Stimulated activated CD8-positive, alpha-beta memory T cell treated with anti-CD3 and anti-CD28 coated beads, Interleukin-4, amount 100 ng/mL, for 24 hours (primary cell): ENCODE measurements around the gene ZBTB18.

Experiments used
- DNase-seq: peaks from one replicate; pipeline ENCODE4 v3.0.0-alpha.2; 2020; ENCODE audit warnings: low read depth

Gene ZBTB18

GRCh38 chr1:244090645-244091044, 39.6 kb downstream of the ZBTB18 start:
- DNase-seq = no peak

- DNase-seq = no peak
These were observed 41.3 kb downstream of the ZBTB18 start for GRCh38 chr1:244092293-244092963.

GRCh38 chr1:244092964-244093638, 42.0 kb downstream of the ZBTB18 start:
- DNase-seq = no peak

GRCh38 chr1:244094880-244095528, 43.9 kb downstream of the ZBTB18 start:
- DNase-seq = no peak

GRCh38 chr1:244095529-244095911, 44.4 kb downstream of the ZBTB18 start:
- no peak for DNase-seq

GRCh38 chr1:244096066-244096610, 45.1 kb downstream of the ZBTB18 start:
- DNase-seq = no peak

GRCh38 chr1:244096691-244097090, 45.6 kb downstream of the ZBTB18 start:
- DNase-seq = no peak

GRCh38 chr1:244097523-244098405, 46.7 kb downstream of the ZBTB18 start:
- no peak for DNase-seq

- no peak for DNase-seq
These were observed 48.3 kb downstream of the ZBTB18 start for GRCh38 chr1:244099258-244099930.

GRCh38 chr1:244100276-244100675, 49.2 kb downstream of the ZBTB18 start:
- no peak for DNase-seq

- no peak for DNase-seq
These were observed 49.8 kb downstream of the ZBTB18 start for GRCh38 chr1:244100704-244101453.

GRCh38 chr1:244102046-244102445, 51.0 kb downstream of the ZBTB18 start:
- DNase-seq = no peak

- DNase-seq = no peak
These were observed 51.4 kb downstream of the ZBTB18 start for GRCh38 chr1:244102468-244102867.

- DNase-seq = no peak
These were observed 53.4 kb downstream of the ZBTB18 start for GRCh38 chr1:244104309-244105060.

- DNase-seq = no peak
These were observed 55.1 kb downstream of the ZBTB18 start for GRCh38 chr1:244106176-244106575.
